GM18873 (cell line): ENCODE data around the gene UGT1A6.
"Not testable (repeated sequence)": the region's sequence is repeated elsewhere in the genome, so short reads cannot be mapped to it uniquely, and the experiment has no call there.

ENCODE experiments used
- ATAC-seq: cut with Tn5 transposase; IDR thresholded peaks from one replicate; pipeline ENCODE4 v1.9.1; 2021; ENCODE audit warnings: mild to moderate bottlenecking, moderate library complexity, moderate number of reproducible peaks; ENCODE audit not compliant: unreplicated experiment, low FRiP score

Gene UGT1A6

GRCh38 chr2:233713262-233713615 is 20.5 kb downstream of the UGT1A6 start:
- no peak for ATAC-seq

GRCh38 chr2:233714121-233714520 is 21.4 kb downstream of the UGT1A6 start:
- no peak for ATAC-seq

- ATAC-seq: no peak
Measured at GRCh38 chr2:233718552-233718951, 25.9 kb downstream of the UGT1A6 start, which contains the start of gene UGT1A4. Gene UGT1A4 (plus strand): TSS chr2:233718736. CDS start chr2:233718821, 85 bp downstream.

GRCh38 chr2:233728723-233729301 is 36.1 kb downstream of the UGT1A6 start, which contains the start of gene UGT1A3:
Gene UGT1A3 (plus strand): TSS chr2:233729042. CDS start chr2:233729127, 85 bp downstream.
- no peak for ATAC-seq

- ATAC-seq: not testable (repeated sequence)
Measured at GRCh38 chr2:233736868-233737653, 44.4 kb downstream of the UGT1A6 start.

- ATAC-seq: no peak
Measured at GRCh38 chr2:233740870-233741269, 48.2 kb downstream of the UGT1A6 start.

- no peak for ATAC-seq
Measured at GRCh38 chr2:233743464-233744259, 51.0 kb downstream of the UGT1A6 start.

GRCh38 chr2:233745073-233745755 is 52.5 kb downstream of the UGT1A6 start:
- ATAC-seq: no peak

- not testable (repeated sequence) for ATAC-seq
Measured at GRCh38 chr2:233745838-233746237, 53.1 kb downstream of the UGT1A6 start.

GRCh38 chr2:233746475-233747282 is 54.0 kb downstream of the UGT1A6 start:
- no peak for ATAC-seq

GRCh38 chr2:233747283-233747544 is 54.5 kb downstream of the UGT1A6 start:
- no peak for ATAC-seq

- not testable (repeated sequence) for ATAC-seq
Measured at GRCh38 chr2:233750689-233751088, 58.0 kb downstream of the UGT1A6 start.

- not testable (repeated sequence) for ATAC-seq
Measured at GRCh38 chr2:233751212-233752009, 58.7 kb downstream of the UGT1A6 start.

GRCh38 chr2:233754872-233755611 is 62.4 kb downstream of the UGT1A6 start:
- no peak for ATAC-seq

GRCh38 chr2:233756429-233757081 is 63.9 kb downstream of the UGT1A6 start:
- ATAC-seq: no peak

GRCh38 chr2:233758141-233758540 is 65.5 kb downstream of the UGT1A6 start:
- ATAC-seq: no peak

GRCh38 chr2:233758849-233759248 is 66.2 kb downstream of the UGT1A6 start:
- ATAC-seq: no peak

GRCh38 chr2:233760043-233760442 is 67.4 kb downstream of the UGT1A6 start, which contains the start of gene UGT1A1:
Gene UGT1A1 (plus strand): TSS chr2:233760270. CDS start chr2:233760288, 18 bp downstream.
- no peak for ATAC-seq
